Ascending aorta (tissue), 2 donors: ENCODE results near the gene LTB. TPM values are rescaled to one million over a fixed set of nuclear protein-coding genes. Genes with fewer than 3 reads are reported as not detected.
A peak's percentile ranks its signal among the peaks of the same experiment; 100 is the strongest.

ENCODE experiments used
- DNase-seq, 2 donors: peaks; one replicate each; pipeline ENCODE4 v3.0.0-alpha.2; 2019; ENCODE audit warnings: low spot score in 2 of 2
- H3K27ac ChIP-seq, 2 donors: fragments of 200-600 bp; sonication (generic); one replicate each; pipeline ENCODE4 v1.5.1; 2016 to 2017; ENCODE audit warnings: mild to moderate bottlenecking in 1 of 2
- H3K27me3 ChIP-seq: fragments of 200-600 bp; sonication (generic); one replicate; pipeline ENCODE4 v1.5.1; 2017
- H3K36me3 ChIP-seq, 2 donors: fragments of 200-600 bp; sonication (generic); one replicate each; pipeline ENCODE4 v1.5.1; 2016
- H3K4me1 ChIP-seq, 2 donors: fragments of 200-600 bp; sonication (generic); one replicate each; pipeline ENCODE4 v1.5.1; 2016 to 2017; ENCODE audit warnings: mild to moderate bottlenecking in 1 of 2
- H3K4me3 ChIP-seq, 2 donors: fragments of 200-600 bp; sonication (generic); one replicate each; pipeline ENCODE4 v1.5.1; 2016 to 2017; ENCODE audit warnings: mild to moderate bottlenecking in 1 of 2
- H3K9me3 ChIP-seq, 2 donors: fragments of 200-600 bp; sonication (generic); one replicate each; pipeline ENCODE4 v1.5.1; 2016
- intact Hi-C: fragments of 100-400 bp; cut with DNase I; formaldehyde crosslinking; loops from one replicate; pipeline ENCODE4 v1.15.1; 2023
- total RNA-seq: library from RNA; depleted of rRNA; stranded (reverse); fragments of >200 nt; gene quantifications from one replicate; pipeline ENCODE4 v1.1.0, GENCODE V29; 2016
- TF ChIP-seq, protein P1 (sequence below), 3 experiments: fragments of 200-600 bp in 2 of 3; fragments of 450-650 bp in 1 of 3; sonication (generic) in 2 of 3; IDR thresholded peaks; one replicate each; pipeline ENCODE4 v1.5.1; 2016 to 2019; ENCODE audit warnings: antibody characterized with exemption in 3 of 3, mild to moderate bottlenecking in 1 of 3, moderate library complexity in 1 of 3

LTB gene
- total RNA-seq, 1 donor from 2014 or later = not detected

GRCh38 chr6:31627690-31628287 lies 45.6 kb upstream of the LTB start:
- peaks cover 93 to 96% of the 10 kb centered on the region in 2 donors for H3K36me3 ChIP-seq
- no peaks in the 10 kb centered on the region for H3K9me3 ChIP-seq
- H3K27ac ChIP-seq = no peak overlapping the region
- no peaks in the 10 kb centered on the region for H3K27me3 ChIP-seq
- TF ChIP-seq, protein P1, sequence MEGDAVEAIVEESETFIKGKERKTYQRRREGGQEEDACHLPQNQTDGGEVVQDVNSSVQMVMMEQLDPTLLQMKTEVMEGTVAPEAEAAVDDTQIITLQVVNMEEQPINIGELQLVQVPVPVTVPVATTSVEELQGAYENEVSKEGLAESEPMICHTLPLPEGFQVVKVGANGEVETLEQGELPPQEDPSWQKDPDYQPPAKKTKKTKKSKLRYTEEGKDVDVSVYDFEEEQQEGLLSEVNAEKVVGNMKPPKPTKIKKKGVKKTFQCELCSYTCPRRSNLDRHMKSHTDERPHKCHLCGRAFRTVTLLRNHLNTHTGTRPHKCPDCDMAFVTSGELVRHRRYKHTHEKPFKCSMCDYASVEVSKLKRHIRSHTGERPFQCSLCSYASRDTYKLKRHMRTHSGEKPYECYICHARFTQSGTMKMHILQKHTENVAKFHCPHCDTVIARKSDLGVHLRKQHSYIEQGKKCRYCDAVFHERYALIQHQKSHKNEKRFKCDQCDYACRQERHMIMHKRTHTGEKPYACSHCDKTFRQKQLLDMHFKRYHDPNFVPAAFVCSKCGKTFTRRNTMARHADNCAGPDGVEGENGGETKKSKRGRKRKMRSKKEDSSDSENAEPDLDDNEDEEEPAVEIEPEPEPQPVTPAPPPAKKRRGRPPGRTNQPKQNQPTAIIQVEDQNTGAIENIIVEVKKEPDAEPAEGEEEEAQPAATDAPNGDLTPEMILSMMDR (IDR thresholded peaks at IDR 0.05) = no peak
- intact Hi-C loops = loop anchor here (10.0 kb wide), 1 partner anchor 1347 kb away; no protein-coding TSS in a partner anchor
- H3K4me3 ChIP-seq = no peak overlapping the region
- DNase-seq = no peak
- no peaks in the 10 kb centered on the region for H3K4me1 ChIP-seq

GRCh38 chr6:31626952-31627351 lies 44.7 kb upstream of the LTB start:
- peaks cover 86 to 87% of the 10 kb centered on the region in 2 donors for H3K36me3 ChIP-seq
- H3K4me3 ChIP-seq = no peak overlapping the region
- TF ChIP-seq, protein P1 (IDR thresholded peaks at IDR 0.05) = no peak
- intact Hi-C loops = loop anchor here (10.0 kb wide), 1 partner anchor 1348 kb away; no protein-coding TSS in a partner anchor
- no peak overlapping the region for H3K27ac ChIP-seq
- DNase-seq = no peak
- no peaks in the 10 kb centered on the region for H3K27me3 ChIP-seq
- no peaks in the 10 kb centered on the region for H3K9me3 ChIP-seq
- H3K4me1 ChIP-seq = peaks cover 3 to 7% of the 10 kb centered on the region in 2 donors

GRCh38 chr6:31624070-31624469 lies 41.8 kb upstream of the LTB start:
- DNase-seq = no peak
- H3K4me1 ChIP-seq = peaks cover 8 to 9% of the 10 kb centered on the region in 2 donors
- no peak overlapping the region for H3K4me3 ChIP-seq
- peaks cover 58 to 59% of the 10 kb centered on the region in 2 donors for H3K36me3 ChIP-seq
- H3K9me3 ChIP-seq = no peaks in the 10 kb centered on the region
- intact Hi-C loops = loop anchor here (5.0 to 10.0 kb wide), 2 partner anchors 1007 to 1351 kb away; partner anchors contain the start of genes MRPS18B and PPP1R10
- no peaks in the 10 kb centered on the region for H3K27me3 ChIP-seq
- no peak overlapping the region for H3K27ac ChIP-seq
- TF ChIP-seq, protein P1 (IDR thresholded peaks at IDR 0.05) = no peak

GRCh38 chr6:31622684-31623091 lies 40.5 kb upstream of the LTB start:
- no peak for DNase-seq
- Histone ChIP-seq H3K36me3 (peaks cover 44 to 45% of the 10 kb centered on the region in 2 donors), H3K27ac (no peak overlapping the region), H3K9me3 (no peaks in the 10 kb centered on the region), H3K4me1 (peaks cover 8 to 9% of the 10 kb centered on the region in 2 donors), H3K27me3 (no peaks in the 10 kb centered on the region), H3K4me3 (no peak overlapping the region)
- TF ChIP-seq, protein P1 (IDR thresholded peaks at IDR 0.05) = no peak
- intact Hi-C loops = loop anchor here (5.0 to 10.0 kb wide), 2 partner anchors 1005 to 1352 kb away; partner anchors contain the start of genes MRPS18B and PPP1R10

DNA sequence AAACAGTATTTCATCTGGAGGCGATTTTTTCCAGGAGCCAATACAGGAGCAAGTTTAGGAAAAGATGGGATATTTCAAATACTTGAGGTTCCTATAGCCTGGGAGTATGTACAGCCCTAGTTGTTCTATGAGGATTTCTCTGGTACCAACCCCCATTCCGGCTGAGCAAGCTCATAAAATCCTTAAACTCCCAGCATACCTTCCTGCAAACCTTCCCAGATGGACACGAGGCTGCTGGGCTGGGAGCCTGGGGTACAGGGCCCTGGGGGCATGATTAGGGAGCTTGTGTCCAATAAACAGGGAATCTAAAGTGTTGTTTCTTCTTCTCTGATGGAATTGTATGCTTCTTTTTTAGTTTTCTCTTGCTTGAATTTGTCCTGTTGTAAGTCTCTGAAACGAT lies 39.8 kb upstream of the LTB start:
- H3K27me3 ChIP-seq = no peaks in the 10 kb centered on the region
- peaks cover 8 to 9% of the 10 kb centered on the region in 2 donors for H3K4me1 ChIP-seq
- TF ChIP-seq, protein P1 (IDR thresholded peaks at IDR 0.05) = no peak
- H3K27ac ChIP-seq = peak overlapping the region; percentile 98 to 99
- H3K9me3 ChIP-seq = no peaks in the 10 kb centered on the region
- DNase-seq = no peak
- H3K4me3 ChIP-seq = peak overlapping the region; percentile 76 to 93
- H3K36me3 ChIP-seq = peaks cover 37 to 38% of the 10 kb centered on the region in 2 donors
- intact Hi-C loops = loop anchor here (2.0 to 10.0 kb wide), 3 partner anchors 41 to 1353 kb away; partner anchors contain the start of genes MRPS18B and PPP1R10
